HG02852 (cell line): ENCODE measurements around the gene OR4E1.
"Not testable (repeated sequence)": the region's sequence is repeated elsewhere in the genome, so short reads cannot be mapped to it uniquely, and the experiment has no call there.

Source experiments
- ATAC-seq: cut with Tn5 transposase; IDR thresholded peaks from one replicate; pipeline ENCODE4 v1.9.1; 2021; ENCODE audit warnings: mild to moderate bottlenecking, moderate library complexity; ENCODE audit not compliant: unreplicated experiment

The OR4E1 gene, protein sequence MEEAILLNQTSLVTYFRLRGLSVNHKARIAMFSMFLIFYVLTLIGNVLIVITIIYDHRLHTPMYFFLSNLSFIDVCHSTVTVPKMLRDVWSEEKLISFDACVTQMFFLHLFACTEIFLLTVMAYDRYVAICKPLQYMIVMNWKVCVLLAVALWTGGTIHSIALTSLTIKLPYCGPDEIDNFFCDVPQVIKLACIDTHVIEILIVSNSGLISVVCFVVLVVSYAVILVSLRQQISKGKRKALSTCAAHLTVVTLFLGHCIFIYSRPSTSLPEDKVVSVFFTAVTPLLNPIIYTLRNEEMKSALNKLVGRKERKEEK

DNA sequence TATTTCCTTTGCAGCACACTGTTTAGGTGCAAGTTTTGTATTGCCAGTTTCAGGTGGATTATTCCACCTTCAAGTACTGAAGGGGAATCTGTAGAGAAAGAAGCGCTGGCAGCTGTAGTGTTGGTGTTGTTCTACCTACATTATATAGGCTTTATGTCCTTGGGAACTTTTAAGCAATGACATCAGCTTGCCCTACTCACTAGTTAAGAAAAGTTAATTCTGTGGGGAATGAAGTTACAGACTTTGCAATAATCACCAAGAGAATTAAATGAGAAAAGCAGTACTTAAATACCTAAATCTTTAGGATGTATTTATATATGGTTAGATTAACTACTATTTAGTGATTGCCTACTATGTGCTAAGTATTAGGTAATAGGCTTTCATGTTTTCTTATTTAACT lies at the start of gene OR4E1:
Gene OR4E1 (minus strand): TSS at position 101 of the 400 bp plus-strand sequence. CDS start 2,883 bp downstream, outside the sequence.
- no peak for ATAC-seq

DNA sequence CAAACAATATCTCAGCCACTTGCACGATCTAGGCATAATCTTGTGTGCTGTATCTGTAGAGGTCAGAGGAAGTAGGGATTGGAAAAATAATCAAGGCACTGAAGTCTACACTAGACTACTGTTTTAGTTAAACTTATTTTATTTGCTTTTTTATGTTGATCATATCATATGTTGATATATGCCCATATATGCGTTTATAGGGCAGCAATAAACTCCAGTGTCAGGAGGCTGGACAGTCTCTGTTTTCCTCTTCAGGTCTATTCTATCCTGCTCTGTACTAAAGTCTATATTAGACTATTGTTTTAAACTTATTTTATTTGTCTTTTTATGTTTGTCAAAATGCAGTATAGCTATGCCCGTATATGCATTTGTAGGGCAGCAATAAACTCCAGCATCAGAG lies 47.9 kb upstream of the OR4E1 start:
- ATAC-seq = no peak

DNA sequence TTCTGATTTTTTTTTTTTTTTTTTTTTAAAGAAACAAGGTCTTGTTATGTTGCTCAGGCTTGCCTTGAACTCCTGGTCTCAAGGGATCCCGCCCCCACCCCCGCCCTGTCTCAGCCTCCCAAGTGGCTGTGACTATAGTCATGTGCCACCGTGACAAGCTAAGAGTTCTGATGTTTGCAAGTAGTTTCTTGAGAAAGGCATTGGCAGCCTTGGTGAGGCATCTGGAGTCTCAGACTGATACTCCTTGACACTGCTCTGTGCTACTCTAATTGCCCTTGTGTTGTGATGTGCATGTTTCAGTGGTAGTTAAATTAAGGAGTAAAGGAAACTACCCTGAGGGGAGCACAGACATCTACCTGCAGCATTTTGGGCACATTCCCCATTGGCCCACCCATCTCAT lies 46.2 kb upstream of the OR4E1 start:
- ATAC-seq = no peak

DNA sequence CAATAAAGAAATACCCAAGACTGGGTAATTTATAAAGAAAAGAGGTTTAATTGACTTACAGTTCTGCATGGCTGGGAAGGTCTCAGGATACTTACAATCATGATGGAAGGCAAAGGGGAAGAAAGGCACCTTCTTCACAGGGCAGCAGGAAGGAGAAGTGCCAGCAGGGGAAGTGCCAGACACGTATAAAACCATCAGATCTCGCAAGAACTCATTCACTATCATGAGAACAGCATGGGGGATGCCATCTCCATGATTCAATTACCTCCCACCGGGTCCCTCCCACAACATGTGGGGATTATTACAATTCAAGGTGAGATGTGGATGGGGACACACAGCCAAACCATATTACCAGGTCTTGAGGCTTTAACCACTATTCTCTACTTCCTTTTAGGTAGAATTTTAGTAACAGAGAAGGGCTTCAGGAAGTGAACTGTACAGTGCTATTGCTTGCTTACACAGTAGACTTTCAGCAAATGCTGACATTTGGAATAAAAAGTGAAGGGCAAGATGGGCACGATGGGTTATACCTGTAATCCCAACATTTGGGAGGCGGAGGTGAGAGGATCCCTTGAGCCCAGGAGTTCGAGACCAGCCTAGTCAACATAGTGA lies 40.8 kb upstream of the OR4E1 start:
- no peak for ATAC-seq

DNA sequence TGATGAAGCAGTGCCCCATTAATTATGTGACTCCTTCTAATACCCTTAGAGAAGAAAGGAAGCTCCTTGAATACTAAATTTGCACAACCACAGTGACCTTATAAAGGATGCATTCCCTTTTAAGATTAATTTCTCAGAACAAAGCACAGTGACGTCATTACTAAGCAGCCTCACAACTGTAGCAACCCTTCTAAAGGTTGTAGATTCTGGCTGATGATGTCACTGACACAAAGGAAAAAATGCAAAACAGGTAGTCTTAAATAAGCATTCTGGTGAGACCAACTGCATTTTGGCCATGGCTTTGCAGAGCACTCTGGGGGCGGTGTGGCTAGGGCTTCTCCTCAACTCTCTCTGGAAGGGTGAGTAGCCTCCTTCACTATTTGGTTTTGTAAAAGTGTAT lies 38.4 kb upstream of the OR4E1 start:
- ATAC-seq = no peak

DNA sequence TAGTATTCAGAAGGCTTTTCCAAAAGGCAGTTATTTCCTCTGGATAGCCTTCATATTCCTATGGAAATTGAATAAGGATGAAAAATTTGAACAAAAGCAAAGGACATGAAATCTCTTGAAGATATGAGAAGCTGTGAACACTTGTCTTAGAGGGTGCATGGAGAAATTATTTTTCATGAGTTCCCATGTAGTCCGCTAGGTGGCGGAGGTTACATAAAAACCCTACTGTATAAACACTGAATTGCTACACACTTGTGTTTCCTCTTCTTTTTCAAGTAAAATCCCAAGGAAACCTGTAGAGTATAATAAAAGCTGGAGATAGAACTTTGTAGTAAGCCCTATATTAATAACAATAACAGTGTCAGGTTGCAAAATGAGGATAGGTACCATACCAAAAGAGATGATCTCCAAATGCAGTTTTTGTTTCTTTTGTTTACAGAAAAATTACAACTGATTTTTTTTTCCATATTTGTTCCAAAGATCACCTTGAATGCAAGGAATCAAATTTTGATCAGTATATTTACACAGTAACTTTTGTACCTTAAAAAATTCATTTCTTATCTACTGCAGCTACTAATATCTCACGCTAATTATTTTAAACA lies 37.8 kb upstream of the OR4E1 start:
- ATAC-seq = no peak

DNA sequence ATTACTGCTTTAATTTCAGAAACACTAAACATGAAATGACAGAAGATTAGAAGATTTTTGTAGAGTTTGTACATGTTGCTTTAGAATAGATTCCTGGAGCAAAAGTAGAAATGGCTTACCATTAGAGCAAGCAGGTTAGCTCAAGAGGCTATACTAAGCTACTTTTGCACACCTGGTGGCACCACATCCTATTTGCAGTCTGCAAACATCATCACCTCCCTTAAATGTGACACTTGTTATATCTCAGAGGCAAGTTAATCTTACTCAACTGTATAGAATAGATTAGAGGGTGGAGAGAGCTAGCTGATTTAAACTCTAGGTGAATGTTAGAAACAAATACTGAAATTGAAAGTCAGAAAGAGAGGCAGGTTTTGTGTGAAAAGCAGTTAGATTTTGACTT lies 30.7 kb upstream of the OR4E1 start:
- ATAC-seq = no peak

DNA sequence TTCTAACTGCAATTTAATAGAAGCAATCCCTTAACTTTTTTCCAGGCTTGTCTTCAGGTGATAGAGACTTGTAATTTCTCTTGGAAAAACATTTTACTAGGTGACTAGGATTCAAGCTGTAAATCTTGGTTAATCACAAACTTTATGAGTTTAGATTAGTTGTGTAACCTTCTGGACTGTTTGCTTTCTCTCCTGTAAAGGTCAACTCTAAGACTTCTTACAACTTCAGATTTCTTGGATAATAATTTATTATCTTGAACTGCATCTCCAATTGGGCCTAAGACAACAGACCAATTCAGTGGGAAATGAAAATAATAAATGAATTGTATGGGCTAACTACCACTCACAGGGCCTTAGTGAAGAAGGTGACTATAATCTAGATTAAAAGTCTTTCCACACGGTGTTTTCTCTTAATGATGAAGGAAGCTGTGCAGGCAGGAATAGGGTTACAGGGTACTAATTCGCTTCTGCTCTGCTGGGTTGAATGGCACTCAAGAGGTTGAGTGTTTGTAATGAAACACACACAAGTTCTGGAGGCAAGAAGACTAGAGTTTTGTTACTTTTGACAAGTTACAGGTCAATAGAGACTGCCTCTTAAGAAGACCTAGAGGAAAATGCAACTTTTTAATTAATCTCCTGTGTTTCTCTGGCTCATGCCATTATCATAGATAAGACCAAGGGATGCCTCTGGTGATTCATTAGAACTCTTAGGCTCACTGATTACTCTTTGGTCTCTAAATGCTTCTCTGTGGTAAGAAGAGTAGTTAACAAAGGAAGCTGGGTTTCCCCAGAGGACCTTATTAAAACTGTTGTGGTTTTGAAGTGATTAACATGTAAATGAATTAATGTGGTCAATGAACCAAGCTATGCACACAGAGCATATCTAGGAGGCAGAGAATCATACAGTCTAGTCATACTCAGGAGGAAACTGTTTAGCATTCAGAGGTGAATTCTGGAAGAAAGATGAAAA lies 30.0 kb upstream of the OR4E1 start:
- ATAC-seq = no peak

DNA sequence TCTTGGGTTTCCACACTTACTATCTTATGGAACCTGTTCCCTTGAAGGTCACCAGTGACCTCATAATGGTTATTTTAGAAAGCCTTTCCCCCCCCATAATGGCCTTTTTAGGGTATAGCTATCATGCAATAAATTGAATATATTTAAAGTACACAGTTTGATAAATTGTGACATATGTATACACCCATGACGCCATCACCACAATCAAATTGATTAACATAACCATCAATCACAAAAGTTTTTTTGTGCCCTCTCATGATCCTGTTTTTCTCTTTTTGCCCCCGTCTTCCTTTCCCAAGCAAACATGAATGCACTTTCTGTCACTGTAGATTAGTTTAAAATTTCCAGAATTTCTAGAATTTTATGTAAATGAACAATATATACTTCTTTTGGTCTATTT lies 28.7 kb upstream of the OR4E1 start:
- no peak for ATAC-seq

DNA sequence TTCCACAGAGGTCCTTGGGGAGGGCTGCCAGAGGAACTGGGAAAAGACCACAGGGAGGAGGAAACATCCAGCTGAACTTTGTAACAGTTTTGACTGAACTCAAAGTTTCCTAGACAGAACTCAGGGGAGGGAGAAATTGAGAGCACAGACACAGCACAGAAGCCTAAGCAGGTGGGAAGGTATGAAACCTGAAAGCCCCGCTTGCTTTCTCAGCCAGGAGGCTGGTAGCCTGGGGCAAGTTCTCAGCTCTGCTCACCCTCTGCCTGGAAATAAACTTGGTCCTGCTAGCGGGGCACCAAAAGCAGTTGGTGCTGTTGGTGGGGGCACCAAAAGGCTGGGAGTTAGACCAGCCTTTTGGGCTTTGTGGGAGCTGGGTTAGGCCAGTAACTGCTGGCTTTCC lies 25.9 kb upstream of the OR4E1 start:
- ATAC-seq = no peak

DNA sequence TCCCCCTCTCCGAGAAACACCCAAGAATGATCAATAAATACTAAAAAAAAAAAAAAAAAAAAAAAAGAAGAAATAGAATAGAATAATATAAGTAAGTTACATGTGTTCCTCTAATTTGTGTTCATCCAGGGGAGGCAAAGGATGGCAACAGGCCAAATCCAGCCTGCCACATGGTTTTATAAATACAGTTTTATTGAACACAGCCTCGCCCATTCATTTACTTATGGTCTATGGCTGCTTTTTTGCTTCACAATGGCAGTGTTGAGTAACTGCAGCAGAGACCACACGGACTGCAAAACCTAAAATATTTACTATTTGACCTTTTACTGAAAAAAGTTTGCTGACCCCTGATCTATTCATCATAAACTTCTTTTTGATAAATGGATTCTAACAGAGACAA lies 24.9 kb upstream of the OR4E1 start:
- ATAC-seq = not testable (repeated sequence)

DNA sequence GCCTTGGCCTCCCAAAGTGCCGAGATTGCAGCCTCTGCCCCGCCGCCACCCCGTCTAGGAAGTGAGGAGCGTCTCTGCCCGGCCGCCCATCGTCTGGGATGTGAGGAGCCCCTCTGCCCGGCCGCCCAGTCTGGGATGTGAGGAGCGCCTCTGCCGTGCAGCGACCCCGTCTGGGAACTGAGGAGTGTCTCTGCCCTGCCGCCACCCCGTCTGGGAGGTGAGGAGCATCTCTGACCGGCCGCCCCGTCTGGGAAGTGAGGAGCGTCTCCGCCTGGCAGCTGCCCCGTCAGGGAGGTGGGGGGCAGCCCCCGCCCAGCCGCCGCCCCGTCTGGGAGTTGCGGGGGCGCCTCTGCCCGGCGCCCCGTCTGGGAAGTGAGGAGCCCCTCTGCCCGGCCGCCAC lies 24.0 kb upstream of the OR4E1 start:
- ATAC-seq = not testable (repeated sequence)

DNA sequence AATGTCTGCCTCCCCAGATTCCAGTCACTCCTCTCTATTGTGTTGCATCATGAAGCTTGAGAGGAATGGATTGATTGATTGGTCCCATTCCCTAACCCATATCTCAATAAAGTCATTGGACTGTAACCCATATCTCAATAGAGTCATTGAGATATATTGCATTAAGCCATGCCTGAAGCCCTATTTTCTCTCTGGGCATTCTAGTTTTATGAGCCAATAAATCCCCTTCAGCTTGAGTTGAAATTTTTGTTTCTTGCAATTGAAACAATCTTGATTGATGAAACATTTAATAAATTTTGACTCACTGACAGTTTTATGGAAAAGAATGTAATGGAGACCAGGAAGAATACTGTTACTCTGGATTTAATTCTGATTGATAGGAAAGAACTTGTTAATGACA lies 20.8 kb upstream of the OR4E1 start:
- no peak for ATAC-seq

DNA sequence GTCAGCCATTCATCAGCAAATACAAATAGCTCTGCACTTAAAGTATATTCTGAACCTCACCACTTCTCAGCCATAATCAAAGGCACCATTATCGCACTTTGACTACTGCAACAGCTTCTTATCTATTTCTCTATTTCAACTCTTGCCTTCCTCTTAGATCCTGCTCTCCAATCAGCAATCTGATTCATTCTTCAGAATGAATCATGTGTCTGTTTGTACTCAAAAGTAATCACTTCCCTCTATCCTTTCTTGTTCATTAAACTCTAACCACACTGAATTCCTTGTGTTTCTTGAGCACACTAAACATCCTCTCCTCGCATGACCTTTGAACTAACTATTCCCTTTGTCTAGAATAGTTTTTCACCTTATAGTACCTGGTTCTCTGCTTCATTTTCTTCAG lies 12.8 kb upstream of the OR4E1 start:
- no peak for ATAC-seq

DNA sequence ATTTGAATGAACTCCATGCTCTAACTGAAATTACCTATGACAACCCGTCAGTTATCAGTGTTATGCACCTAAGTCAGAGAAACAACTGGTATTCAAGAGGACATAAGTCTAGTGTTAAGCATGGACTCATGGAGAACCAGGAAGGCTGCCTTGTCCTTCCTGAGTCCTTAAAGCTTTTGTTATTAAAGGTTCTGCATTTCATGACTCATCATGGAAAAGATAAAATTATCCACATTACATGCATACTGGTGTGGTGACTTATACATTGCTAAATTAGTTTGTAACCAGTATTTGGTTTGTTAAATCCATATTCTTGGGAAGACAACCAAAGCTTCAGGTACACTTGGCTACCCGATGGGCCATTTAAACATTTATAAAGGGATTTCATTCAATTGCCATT lies 6.5 kb upstream of the OR4E1 start:
- no peak for ATAC-seq

DNA sequence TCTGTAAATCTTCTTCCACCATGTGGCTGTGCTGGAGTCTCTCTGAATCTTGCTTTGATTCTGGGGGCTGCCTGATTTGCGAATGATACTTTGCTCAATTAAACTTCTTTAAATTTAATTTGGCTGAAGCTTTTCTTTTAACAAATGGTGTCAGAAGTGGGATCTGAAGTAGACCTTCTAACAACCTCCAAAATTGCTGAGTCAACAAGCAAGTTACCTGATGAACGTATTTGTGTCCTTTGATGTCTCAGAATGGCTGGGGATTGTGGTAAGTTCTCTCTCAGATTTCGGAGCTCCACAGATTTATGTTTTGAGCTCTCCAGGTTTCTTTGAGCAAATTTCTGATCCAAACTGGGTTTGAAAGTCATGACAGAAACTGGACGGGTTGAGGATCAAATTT lies 1.9 kb upstream of the OR4E1 start:
- ATAC-seq = no peak

DNA sequence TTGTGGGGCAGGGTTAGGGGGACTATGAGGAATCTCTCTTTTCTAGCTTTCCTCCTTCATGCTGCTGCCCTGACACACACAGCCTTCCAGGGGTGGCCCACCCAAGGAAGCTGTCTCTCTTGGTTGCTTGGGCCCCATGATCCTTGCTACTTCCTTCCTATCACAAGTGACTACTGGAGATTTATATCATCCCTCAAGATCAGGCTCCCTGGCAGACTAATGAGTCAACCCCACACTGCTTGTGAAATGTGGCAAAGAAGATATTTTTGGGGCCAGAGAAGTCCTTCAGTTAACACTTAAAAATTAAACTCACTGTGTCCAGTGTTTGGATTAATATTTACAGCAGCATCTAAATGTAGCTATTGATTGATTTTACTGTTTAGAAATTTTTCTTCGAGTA lies 1.5 kb downstream of the OR4E1 start:
- no peak for ATAC-seq

DNA sequence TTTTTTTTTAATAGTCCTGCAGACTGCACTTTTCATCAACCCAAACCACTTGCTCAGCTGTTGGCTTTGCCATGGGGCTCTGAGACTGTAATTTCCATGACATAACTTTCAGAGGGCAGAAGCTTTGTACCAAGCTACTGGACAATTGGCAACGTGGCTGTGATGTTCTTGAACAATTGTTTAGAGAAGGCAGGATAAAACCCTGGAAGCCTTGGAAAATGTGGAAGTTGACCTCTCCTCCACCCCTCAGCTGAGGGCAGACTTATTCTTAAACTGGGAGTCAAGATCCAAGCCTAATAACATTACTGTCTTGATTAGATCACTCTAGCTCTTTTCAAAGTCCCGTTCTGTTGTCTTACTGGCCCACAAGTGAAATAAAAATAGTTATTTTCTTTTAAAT lies 2.2 kb downstream of the OR4E1 start:
- ATAC-seq = no peak

DNA sequence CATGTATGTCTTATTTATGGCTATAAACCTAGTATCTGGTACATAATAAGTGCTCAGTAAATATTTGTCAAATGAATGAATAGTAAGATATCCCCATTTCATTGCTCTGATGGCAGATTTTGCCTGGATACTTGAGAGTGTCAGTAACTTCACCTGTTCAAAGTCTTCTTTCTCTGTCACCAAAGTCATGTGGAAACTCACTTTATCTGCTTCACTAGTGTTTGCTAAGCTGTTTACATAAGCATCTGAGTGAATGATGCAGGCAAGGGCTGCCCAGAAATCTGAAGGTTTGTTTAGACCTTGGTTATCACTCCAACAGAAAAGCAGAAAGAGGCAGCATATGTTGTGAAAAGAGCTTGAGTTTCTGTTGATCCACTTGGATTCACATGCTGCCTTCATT lies 4.3 kb downstream of the OR4E1 start:
- no peak for ATAC-seq

DNA sequence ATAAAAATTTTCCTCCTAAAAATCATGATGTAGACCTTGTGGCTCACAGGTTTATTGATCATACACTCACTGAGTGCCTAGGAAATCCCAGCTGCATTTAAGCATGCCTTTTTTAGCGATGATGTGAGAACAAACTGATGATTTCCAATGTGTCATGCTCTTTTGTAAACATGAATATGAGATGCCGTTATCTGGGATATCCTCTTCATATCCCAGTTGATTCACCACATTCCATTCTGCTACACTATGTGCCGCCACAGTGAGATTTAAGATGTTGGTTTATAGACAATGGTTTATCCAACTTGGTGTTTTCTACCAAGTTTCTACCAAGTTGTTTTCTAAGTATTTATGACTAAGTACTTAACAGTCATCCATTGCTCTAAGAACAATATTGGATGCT lies 5.2 kb downstream of the OR4E1 start:
- ATAC-seq = no peak

DNA sequence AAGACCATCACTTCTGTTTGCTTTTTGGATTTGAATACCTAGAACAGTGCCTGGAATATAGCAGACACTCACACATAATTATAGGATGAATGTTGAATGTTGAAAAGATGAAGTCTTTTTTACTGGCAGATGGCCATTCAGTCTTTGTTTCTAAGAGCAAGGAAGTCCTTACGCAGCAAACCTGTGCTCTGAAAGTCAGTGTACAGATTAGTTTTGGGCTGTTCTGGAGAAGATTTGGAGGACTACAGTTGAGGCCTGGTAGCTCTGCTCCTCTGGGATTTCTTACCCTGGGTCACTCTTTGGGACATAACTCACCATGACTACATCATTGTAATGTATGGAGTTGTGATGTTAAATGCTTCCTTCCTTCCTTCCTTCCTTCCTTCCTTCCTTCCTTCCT lies 16.6 kb downstream of the OR4E1 start:
- ATAC-seq = no peak
